Fibroblast of peridontal ligament (primary cell): Measurements from ENCODE around the gene HSPA5.
A peak's percentile ranks its signal among the peaks of the same experiment; 100 is the strongest.

Experiments
- DNase-seq: peaks from one replicate; pipeline ENCODE4 v3.0.0-alpha.2; 2010; ENCODE audit errors: extremely low read depth

HSPA5 gene

GRCh38 chr9:125190361-125190801 is 50.8 kb downstream of the HSPA5 start:
- DNase-seq, result no peak

GRCh38 chr9:125189361-125190289 is 51.5 kb downstream of the HSPA5 start, which contains the start of gene PPP6C:
PPP6C (minus strand) TSS chr9:125189803; CDS start chr9:125189718, 85 bp downstream.
- DNase-seq, result peak; percentile 94

DNA sequence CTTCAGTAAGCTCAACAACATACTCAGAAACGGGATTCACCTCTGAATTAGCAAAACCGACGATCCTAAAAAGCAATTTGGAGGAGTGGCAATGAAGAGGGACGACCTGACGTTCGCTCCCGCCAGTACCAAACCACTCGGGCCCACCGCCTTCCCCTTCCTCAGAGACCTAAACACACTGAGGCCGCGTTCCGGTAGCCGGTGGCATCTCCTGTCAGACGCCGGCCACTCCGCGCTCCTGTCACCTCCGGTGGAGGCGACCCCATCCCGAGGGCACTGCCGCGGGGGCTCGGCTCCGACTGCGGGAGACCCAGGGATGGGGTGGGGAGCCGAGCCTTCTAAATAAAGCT is 52.2 kb downstream of the HSPA5 start:
- no peak for DNase-seq
